ENCODE data around the gene AGRN.

- no peak for TF ChIP-seq YY1 (IDR thresholded peaks at IDR 0.05; ENCODE audit: extremely low read depth, insufficient replicate concordance, low read depth, low read length)
- TF ChIP-seq CTCF (IDR thresholded peaks at IDR 0.05 in 2 of 3, conservative IDR thresholded peaks at IDR 0.05 in 1 of 3; ENCODE audit: borderline replicate concordance in 1 of 3, insufficient read depth in 1 of 3, low read depth in 2 of 3, low read length in 2 of 3) = no peak
- TF ChIP-seq SP1 (IDR thresholded peaks at IDR 0.05; ENCODE audit: low read depth) = no peak
- TF ChIP-seq POLR2A (IDR thresholded peaks at IDR 0.05; ENCODE audit: borderline replicate concordance, extremely low read depth, insufficient read depth, insufficient read length) = no peak
These were observed 6.9 kb downstream of the AGRN start for GRCh38 chr1:1026599-1027413.

Measured in HCT116 (cell line).